ENCODE measurements around the gene NPTN. TPM values are rescaled to one million over a fixed set of nuclear protein-coding genes. Genes with fewer than 3 reads are reported as not detected.

The NPTN gene
- polyA plus RNA-seq, 1 experiment: 195 TPM

DNA sequence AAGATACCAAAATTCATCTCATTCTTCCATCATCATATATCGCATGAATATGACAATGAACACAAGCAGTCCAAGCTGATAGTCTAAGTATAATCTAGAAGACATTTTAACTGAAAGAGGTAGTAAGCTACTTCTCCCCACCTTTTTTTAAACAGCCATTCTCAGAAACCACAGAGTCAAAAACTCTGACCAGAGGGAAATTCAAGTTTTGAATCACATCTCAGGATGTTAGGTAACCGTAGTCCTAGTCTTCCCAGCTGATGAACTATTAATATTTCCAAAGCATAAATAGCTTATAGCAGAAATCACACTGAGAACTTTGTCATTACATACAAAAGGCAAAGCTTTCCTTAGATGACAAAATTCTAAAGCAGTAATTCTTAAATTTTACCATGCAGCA, 25.8 kb downstream of the NPTN start:
- Histone ChIP-seq H3K27ac (ENCODE audit: low read depth, low read length) (no peak overlapping the region), H3K27me3 (ENCODE audit: control insufficient read depth, insufficient read depth, low read length) (no peaks in the 10 kb centered on the region), H3K4me3 (ENCODE audit: low read depth, low read length) (no peak overlapping the region), H3K9me3 (ENCODE audit: control insufficient read depth, insufficient read depth, low read length) (no peaks in the 10 kb centered on the region)
- ChIA-PET CTCF (interaction anchor here (0.9 to 5.8 kb wide), 4 partner anchors 24 to 93 kb away, joined by 3 to 69 read pairs (median 10); partner anchors contain the start of gene NPTN), POLR2A (interaction anchor here (1.5 kb wide), 1 partner anchor 25 kb away, joined by 3 read pairs; no protein-coding TSS in a partner anchor)
- DNase-seq (ENCODE audit: low read depth, low spot score): no peak
- TF ChIP-seq, protein P1, sequence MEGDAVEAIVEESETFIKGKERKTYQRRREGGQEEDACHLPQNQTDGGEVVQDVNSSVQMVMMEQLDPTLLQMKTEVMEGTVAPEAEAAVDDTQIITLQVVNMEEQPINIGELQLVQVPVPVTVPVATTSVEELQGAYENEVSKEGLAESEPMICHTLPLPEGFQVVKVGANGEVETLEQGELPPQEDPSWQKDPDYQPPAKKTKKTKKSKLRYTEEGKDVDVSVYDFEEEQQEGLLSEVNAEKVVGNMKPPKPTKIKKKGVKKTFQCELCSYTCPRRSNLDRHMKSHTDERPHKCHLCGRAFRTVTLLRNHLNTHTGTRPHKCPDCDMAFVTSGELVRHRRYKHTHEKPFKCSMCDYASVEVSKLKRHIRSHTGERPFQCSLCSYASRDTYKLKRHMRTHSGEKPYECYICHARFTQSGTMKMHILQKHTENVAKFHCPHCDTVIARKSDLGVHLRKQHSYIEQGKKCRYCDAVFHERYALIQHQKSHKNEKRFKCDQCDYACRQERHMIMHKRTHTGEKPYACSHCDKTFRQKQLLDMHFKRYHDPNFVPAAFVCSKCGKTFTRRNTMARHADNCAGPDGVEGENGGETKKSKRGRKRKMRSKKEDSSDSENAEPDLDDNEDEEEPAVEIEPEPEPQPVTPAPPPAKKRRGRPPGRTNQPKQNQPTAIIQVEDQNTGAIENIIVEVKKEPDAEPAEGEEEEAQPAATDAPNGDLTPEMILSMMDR (IDR thresholded peaks at IDR 0.05; ENCODE audit: low read depth, low read length): no peak

DNA sequence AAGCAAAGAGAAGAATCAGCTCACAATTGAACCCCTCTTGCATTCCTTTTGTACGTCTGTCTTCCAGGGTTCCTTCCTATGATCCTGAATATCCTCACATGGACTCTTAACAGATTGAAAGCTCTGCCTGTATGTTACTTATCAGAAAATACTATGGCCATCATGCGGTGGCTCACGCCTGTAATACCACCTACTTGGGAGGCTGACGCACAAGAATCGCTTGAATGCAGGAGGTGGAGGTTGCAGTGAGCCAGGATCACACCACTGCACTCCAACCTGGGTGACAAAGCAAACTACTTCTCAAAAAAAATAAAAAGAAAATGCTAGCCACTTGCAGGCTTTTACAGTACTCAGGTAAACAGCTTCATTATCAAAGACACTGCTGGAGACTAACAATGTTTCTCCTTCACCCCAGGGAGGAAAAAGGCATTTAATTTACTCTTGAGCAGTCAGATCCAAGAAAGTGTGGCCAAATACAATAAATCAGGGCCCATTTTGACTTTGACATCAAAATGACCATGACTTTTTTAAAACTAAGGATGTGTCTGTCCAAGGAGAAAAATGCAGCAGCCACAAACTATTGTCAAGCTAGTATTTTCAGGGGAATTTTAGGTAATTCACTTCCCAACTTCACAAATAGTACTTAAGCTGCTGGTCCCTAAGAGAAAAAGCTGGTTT, 27.3 kb downstream of the NPTN start:
- TF ChIP-seq, protein P1 (IDR thresholded peaks at IDR 0.05; ENCODE audit: low read depth, low read length): no peak
- H3K4me3 ChIP-seq (ENCODE audit: low read depth, low read length): no peak overlapping the region
- CTCF ChIA-PET: interaction anchor here (2.7 to 5.8 kb wide), 3 partner anchors 29 to 94 kb away, joined by 9 to 69 read pairs (median 15); partner anchors contain the start of gene NPTN
- DNase-seq (ENCODE audit: low read depth, low spot score): no peak
- H3K27ac ChIP-seq (ENCODE audit: low read depth, low read length): no peak overlapping the region
- no peaks in the 10 kb centered on the region for H3K9me3 ChIP-seq (ENCODE audit: control insufficient read depth, insufficient read depth, low read length)
- POLR2A ChIA-PET: interaction anchor here (0.6 kb wide), 1 partner anchor 38 kb away, joined by 5 read pairs; no protein-coding TSS in a partner anchor
- no peaks in the 10 kb centered on the region for H3K27me3 ChIP-seq (ENCODE audit: control insufficient read depth, insufficient read depth, low read length)

GRCh38 chr15:73604477-73604876, 28.7 kb downstream of the NPTN start:
- no peaks in the 10 kb centered on the region for H3K9me3 ChIP-seq (ENCODE audit: control insufficient read depth, insufficient read depth, low read length)
- no peaks in the 10 kb centered on the region for H3K27me3 ChIP-seq (ENCODE audit: control insufficient read depth, insufficient read depth, low read length)
- no peak overlapping the region for H3K27ac ChIP-seq (ENCODE audit: low read depth, low read length)
- no peak overlapping the region for H3K4me3 ChIP-seq (ENCODE audit: low read depth, low read length)
- DNase-seq (ENCODE audit: low read depth, low spot score): no peak
- ChIA-PET CTCF (interaction anchor here (0.7 to 2.7 kb wide), 3 partner anchors 9 to 96 kb away, joined by 3 to 9 read pairs (median 3); no protein-coding TSS in a partner anchor), POLR2A (no interaction called here)
- TF ChIP-seq, protein P1 (IDR thresholded peaks at IDR 0.05; ENCODE audit: low read depth, low read length): no peak

- Histone ChIP-seq H3K27ac (ENCODE audit: low read depth, low read length) (no peak overlapping the region), H3K4me3 (ENCODE audit: low read depth, low read length) (no peak overlapping the region), H3K27me3 (ENCODE audit: control insufficient read depth, insufficient read depth, low read length) (no peaks in the 10 kb centered on the region), H3K9me3 (ENCODE audit: control insufficient read depth, insufficient read depth, low read length) (no peaks in the 10 kb centered on the region)
- POLR2A ChIA-PET: no interaction called here
- CTCF ChIA-PET: interaction anchor here (1.2 to 2.5 kb wide), 2 partner anchors 33 to 97 kb away, joined by 4 to 18 read pairs; no protein-coding TSS in a partner anchor
- TF ChIP-seq, protein P1 (IDR thresholded peaks at IDR 0.05; ENCODE audit: low read depth, low read length): no peak
- DNase-seq (ENCODE audit: low read depth, low spot score): no peak
These were observed 30.2 kb downstream of the NPTN start for GRCh38 chr15:73602992-73603391.

DNA sequence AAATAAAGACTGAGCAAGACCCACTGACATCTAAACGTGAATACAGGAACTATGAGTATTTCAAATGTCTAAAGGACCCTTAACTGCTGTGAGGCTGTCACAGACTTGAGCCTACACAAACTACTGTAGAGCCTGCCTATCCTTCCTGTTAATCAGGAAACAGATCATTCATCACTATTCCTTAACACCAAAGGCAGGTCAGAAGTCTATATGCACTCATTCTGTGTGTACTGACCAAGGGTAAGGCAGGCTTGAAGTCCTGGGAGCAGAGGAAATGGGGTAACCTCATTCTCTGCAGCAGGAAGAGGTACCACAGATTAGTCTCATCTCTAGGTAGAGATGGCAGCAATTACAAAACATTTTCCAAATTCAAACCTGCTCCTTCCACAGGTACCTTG, 30.7 kb downstream of the NPTN start:
- Histone ChIP-seq H3K9me3 (ENCODE audit: control insufficient read depth, insufficient read depth, low read length) (no peaks in the 10 kb centered on the region), H3K27me3 (ENCODE audit: control insufficient read depth, insufficient read depth, low read length) (no peaks in the 10 kb centered on the region), H3K27ac (ENCODE audit: low read depth, low read length) (peak overlapping the region; percentile 42), H3K4me3 (ENCODE audit: low read depth, low read length) (no peak overlapping the region)
- POLR2A ChIA-PET: interaction anchor here (2.2 kb wide), 1 partner anchor 31 kb away, joined by 8 read pairs; the partner anchor contains the start of gene NPTN
- CTCF ChIA-PET: interaction anchor here (1.2 to 2.5 kb wide), 3 partner anchors 34 to 98 kb away, joined by 4 to 18 read pairs (median 8); no protein-coding TSS in a partner anchor
- TF ChIP-seq, protein P1 (IDR thresholded peaks at IDR 0.05; ENCODE audit: low read depth, low read length): no peak
- no peak for DNase-seq (ENCODE audit: low read depth, low spot score)

All from AG04450 (cell line).